Measurements from ENCODE around the gene FNBP1L. TPM values are rescaled to one million over a fixed set of nuclear protein-coding genes. Genes with fewer than 3 reads are reported as not detected.
"Not testable (repeated sequence)": the region's sequence is repeated elsewhere in the genome, so short reads cannot be mapped to it uniquely, and the experiment has no call there.

FNBP1L gene
- total RNA-seq, 1 donor from 2014 or later: 40.6 TPM

- Histone ChIP-seq H3K36me3 (no peaks in the 10 kb centered on the region), H3K27me3 (ENCODE audit: low read depth) (no peaks in the 10 kb centered on the region), H3K27ac (no peak overlapping the region), H3K4me3 (no peak overlapping the region), H3K9me3 (no peaks in the 10 kb centered on the region), H3K4me1 (peaks cover 8% of the 10 kb centered on the region)
- no peak for TF ChIP-seq CTCF (IDR thresholded peaks at IDR 0.05)
- intact Hi-C loops (cut with DNase I): no loop called here
- ATAC-seq (peak; percentile 56 to 91), DNase-seq (no peak)
These were observed 24.0 kb downstream of the FNBP1L start for GRCh38 chr1:93471911-93472310.

GRCh38 chr1:93474321-93474720 is 26.4 kb downstream of the FNBP1L start:
- no peak overlapping the region for H3K27ac ChIP-seq
- intact Hi-C loops (cut with DNase I): no loop called here
- no peak for TF ChIP-seq CTCF (IDR thresholded peaks at IDR 0.05)

GRCh38 chr1:93475681-93476080 is 27.8 kb downstream of the FNBP1L start:
- intact Hi-C loops (cut with DNase I): no loop called here

More at GRCh38 chr1:93474321-93474720, 26.4 kb downstream of the FNBP1L start:
- no peak for ATAC-seq
- Histone ChIP-seq H3K9me3 (peaks cover 11% of the 10 kb centered on the region), H3K36me3 (no peaks in the 10 kb centered on the region), H3K4me3 (no peak overlapping the region), H3K4me1 (peaks cover 8% of the 10 kb centered on the region), H3K27me3 (ENCODE audit: low read depth) (no peaks in the 10 kb centered on the region)
- no peak for DNase-seq

GRCh38 chr1:93479133-93479745 is 31.3 kb downstream of the FNBP1L start:
- ATAC-seq; intact Hi-C loops (cut with DNase I); H3K4me1 ChIP-seq; H3K4me3 ChIP-seq; H3K27me3 ChIP-seq (ENCODE audit: low read depth); H3K27ac ChIP-seq; DNase-seq; H3K36me3 ChIP-seq: not testable (repeated sequence)
- H3K9me3 ChIP-seq: peaks cover 21% of the 10 kb centered on the region

More at GRCh38 chr1:93475681-93476080, 27.8 kb downstream of the FNBP1L start:
- Histone ChIP-seq H3K36me3 (no peaks in the 10 kb centered on the region), H3K4me3 (no peak overlapping the region), H3K9me3 (peaks cover 21% of the 10 kb centered on the region), H3K27ac (no peak overlapping the region), H3K4me1 (peaks cover 8% of the 10 kb centered on the region), H3K27me3 (ENCODE audit: low read depth) (no peaks in the 10 kb centered on the region)
- DNase-seq (no peak), ATAC-seq (no peak)
- no peak for TF ChIP-seq CTCF (IDR thresholded peaks at IDR 0.05)

- H3K27ac ChIP-seq; intact Hi-C loops (cut with DNase I); ATAC-seq; H3K36me3 ChIP-seq; H3K27me3 ChIP-seq (ENCODE audit: low read depth); DNase-seq; H3K4me3 ChIP-seq; H3K4me1 ChIP-seq: not testable (repeated sequence)
- H3K9me3 ChIP-seq: peaks cover 21% of the 10 kb centered on the region
These were observed 34.0 kb downstream of the FNBP1L start for GRCh38 chr1:93481899-93482298.

GRCh38 chr1:93483200-93483599 is 35.3 kb downstream of the FNBP1L start:
- H3K36me3 ChIP-seq: no peaks in the 10 kb centered on the region
- DNase-seq (no peak), ATAC-seq (no peak)
- intact Hi-C loops (cut with DNase I): no loop called here
- H3K27ac ChIP-seq: no peak overlapping the region
- peaks cover 20% of the 10 kb centered on the region for H3K9me3 ChIP-seq
- no peaks in the 10 kb centered on the region for H3K4me1 ChIP-seq
- no peaks in the 10 kb centered on the region for H3K27me3 ChIP-seq (ENCODE audit: low read depth)
- TF ChIP-seq CTCF (IDR thresholded peaks at IDR 0.05): no peak
- H3K4me3 ChIP-seq: no peak overlapping the region

All from lower lobe of right lung (tissue), 2 donors.